Measurements from ENCODE around the gene PVALEF.

The PVALEF gene

GRCh38 chr17:81132197-81132540 is 33.1 kb upstream of the PVALEF start:
- no peak overlapping the region for H3K4me3 ChIP-seq (replicated peaks; ENCODE audit: insufficient read depth, low read length)
- no peak for DNase-seq (ENCODE audit: low read depth in 1 of 2, low spot score in 1 of 2)
- no peak overlapping the region for H3K27ac ChIP-seq (replicated peaks)
- TF ChIP-seq SPI1 (IDR thresholded peaks at IDR 0.05; ENCODE audit: borderline replicate concordance, low read depth) (no peak), POLR2AphosphoS5 (IDR thresholded peaks at IDR 0.05; ENCODE audit: low read depth) (no peak), REST (IDR thresholded peaks at IDR 0.05; ENCODE audit: insufficient replicate concordance, low read depth) (no peak), GABPA (IDR thresholded peaks at IDR 0.05; ENCODE audit: low read depth) (no peak), CTCF (IDR thresholded peaks at IDR 0.05; ENCODE audit: insufficient read depth, low read length) (no peak)
- peaks cover 4% of the 10 kb centered on the region for H3K27me3 ChIP-seq (ENCODE audit: insufficient read depth, poor library complexity, severe bottlenecking)

- peaks cover 4% of the 10 kb centered on the region for H3K27me3 ChIP-seq (ENCODE audit: insufficient read depth, poor library complexity, severe bottlenecking)
- no peak for DNase-seq (ENCODE audit: low read depth in 1 of 2, low spot score in 1 of 2)
- TF ChIP-seq CTCF (IDR thresholded peaks at IDR 0.05; ENCODE audit: insufficient read depth, low read length) (no peak), POLR2AphosphoS5 (IDR thresholded peaks at IDR 0.05; ENCODE audit: low read depth) (no peak), REST (IDR thresholded peaks at IDR 0.05; ENCODE audit: insufficient replicate concordance, low read depth) (no peak), SPI1 (IDR thresholded peaks at IDR 0.05; ENCODE audit: borderline replicate concordance, low read depth) (no peak), GABPA (IDR thresholded peaks at IDR 0.05; ENCODE audit: low read depth) (no peak)
- no peak overlapping the region for H3K27ac ChIP-seq (replicated peaks)
- no peak overlapping the region for H3K4me3 ChIP-seq (replicated peaks; ENCODE audit: insufficient read depth, low read length)
These were observed 32.3 kb upstream of the PVALEF start for GRCh38 chr17:81132770-81133723.

- no peak overlapping the region for H3K4me3 ChIP-seq (replicated peaks; ENCODE audit: insufficient read depth, low read length)
- no peak for DNase-seq (ENCODE audit: low read depth in 1 of 2, low spot score in 1 of 2)
- no peak overlapping the region for H3K27ac ChIP-seq (replicated peaks)
- TF ChIP-seq GABPA (IDR thresholded peaks at IDR 0.05; ENCODE audit: low read depth) (no peak), POLR2AphosphoS5 (IDR thresholded peaks at IDR 0.05; ENCODE audit: low read depth) (no peak), CTCF (IDR thresholded peaks at IDR 0.05; ENCODE audit: insufficient read depth, low read length) (no peak), SPI1 (IDR thresholded peaks at IDR 0.05; ENCODE audit: borderline replicate concordance, low read depth) (no peak), REST (IDR thresholded peaks at IDR 0.05; ENCODE audit: insufficient replicate concordance, low read depth) (no peak)
- peaks cover 4% of the 10 kb centered on the region for H3K27me3 ChIP-seq (ENCODE audit: insufficient read depth, poor library complexity, severe bottlenecking)
These were observed 31.1 kb upstream of the PVALEF start for GRCh38 chr17:81134064-81134781.
